Skeletal muscle satellite cell (primary cell): Measurements from ENCODE around the gene CRAT.

Experiments
- H3K27me3 ChIP-seq: 2 replicates; pipeline ENCODE4 v1.7.0; 2013; ENCODE audit warnings: low read length; ENCODE audit not compliant: control insufficient read depth, insufficient read depth
- H3K36me3 ChIP-seq: 2 replicates; pipeline ENCODE4 v1.7.0; 2013; ENCODE audit warnings: mild to moderate bottlenecking, control low read depth, low read length; ENCODE audit not compliant: insufficient read depth
- H3K4me1 ChIP-seq: 2 replicates; pipeline ENCODE4 v1.7.0; 2013; ENCODE audit warnings: low read length; ENCODE audit not compliant: control insufficient read depth, insufficient read depth
- H3K4me2 ChIP-seq: 2 replicates; pipeline ENCODE4 v1.7.0; 2013; ENCODE audit warnings: mild to moderate bottlenecking, low read length
- H3K4me3 ChIP-seq: 2 replicates; pipeline ENCODE4 v1.7.0; 2013; ENCODE audit warnings: low read length
- H3K9ac ChIP-seq: 2 replicates; pipeline ENCODE4 v1.7.0; 2013; ENCODE audit warnings: mild to moderate bottlenecking, low read depth, low read length, moderate library complexity
- H3K9me3 ChIP-seq: replicated peaks from 2 replicates; pipeline ENCODE4 v1.7.0; 2013; ENCODE audit warnings: mild to moderate bottlenecking, control low read depth, low read length

CRAT gene

DNA sequence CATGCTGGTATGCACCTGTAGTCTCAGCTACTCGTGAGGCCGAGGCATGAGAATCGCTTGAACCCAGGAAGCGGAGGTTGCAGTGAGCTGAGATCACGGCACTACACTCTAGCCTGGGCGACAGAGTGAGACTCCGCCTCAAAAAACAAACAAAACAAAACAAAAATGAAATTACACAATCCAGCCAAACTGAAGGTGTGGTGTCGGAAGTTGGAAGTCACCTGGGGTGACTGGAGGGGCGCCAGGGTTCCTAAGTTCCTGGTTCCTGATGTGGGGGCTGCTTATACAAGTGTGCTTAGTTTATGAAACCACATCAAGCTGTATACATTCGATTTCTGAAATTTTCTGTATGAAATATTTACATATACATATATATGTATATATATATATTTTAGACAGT, 33.4 kb downstream of the CRAT start:
- Histone ChIP-seq H3K9ac (no peak overlapping the region), H3K27me3 (no peaks in the 10 kb centered on the region), H3K4me1 (peaks cover 14% of the 10 kb centered on the region), H3K4me3 (no peak overlapping the region), H3K36me3 (no peaks in the 10 kb centered on the region), H3K4me2 (no peak overlapping the region), H3K9me3 (no peaks in the 10 kb centered on the region)

GRCh38 chr9:129076640-129077037, 34.0 kb downstream of the CRAT start:
- peaks cover 8% of the 10 kb centered on the region for H3K4me1 ChIP-seq
- H3K27me3 ChIP-seq: no peaks in the 10 kb centered on the region
- no peak overlapping the region for H3K4me2 ChIP-seq
- no peak overlapping the region for H3K9ac ChIP-seq
- no peaks in the 10 kb centered on the region for H3K9me3 ChIP-seq
- no peak overlapping the region for H3K4me3 ChIP-seq
- H3K36me3 ChIP-seq: no peaks in the 10 kb centered on the region

DNA sequence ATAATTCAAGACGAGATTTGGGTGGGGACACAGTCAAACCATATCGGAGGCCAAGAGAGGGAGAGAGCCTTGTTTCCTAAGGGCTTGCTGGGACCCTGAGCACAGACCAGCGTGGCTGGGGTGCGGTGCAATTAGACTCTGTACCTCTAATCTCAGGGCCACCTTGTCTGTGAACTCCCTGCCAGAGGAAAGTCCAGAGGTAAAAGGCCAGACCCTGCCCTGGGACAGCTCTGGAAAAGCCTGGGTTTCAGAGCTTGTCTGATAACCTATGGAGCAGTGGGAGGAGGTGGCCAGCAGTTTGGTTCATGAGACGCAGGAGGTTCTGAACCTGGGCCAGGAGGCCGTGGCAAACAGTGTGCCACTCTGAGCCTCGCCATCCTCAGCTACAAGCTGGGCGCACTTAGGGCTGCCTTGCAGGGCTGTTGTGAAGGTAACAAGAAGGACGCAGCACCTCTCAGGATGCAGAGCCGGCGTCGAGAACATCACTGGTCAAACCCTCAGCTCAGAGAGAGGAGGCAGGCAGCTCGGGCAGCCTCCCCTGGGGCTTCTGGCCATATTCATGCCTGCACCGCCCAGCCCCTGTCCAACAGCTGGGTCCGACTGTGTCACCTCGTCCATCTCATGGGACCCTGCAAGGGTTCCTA, 34.5 kb downstream of the CRAT start:
- no peaks in the 10 kb centered on the region for H3K9me3 ChIP-seq
- no peak overlapping the region for H3K9ac ChIP-seq
- H3K27me3 ChIP-seq: no peaks in the 10 kb centered on the region
- peaks cover 6% of the 10 kb centered on the region for H3K4me1 ChIP-seq
- H3K36me3 ChIP-seq: no peaks in the 10 kb centered on the region
- H3K4me2 ChIP-seq: no peak overlapping the region
- no peak overlapping the region for H3K4me3 ChIP-seq

DNA sequence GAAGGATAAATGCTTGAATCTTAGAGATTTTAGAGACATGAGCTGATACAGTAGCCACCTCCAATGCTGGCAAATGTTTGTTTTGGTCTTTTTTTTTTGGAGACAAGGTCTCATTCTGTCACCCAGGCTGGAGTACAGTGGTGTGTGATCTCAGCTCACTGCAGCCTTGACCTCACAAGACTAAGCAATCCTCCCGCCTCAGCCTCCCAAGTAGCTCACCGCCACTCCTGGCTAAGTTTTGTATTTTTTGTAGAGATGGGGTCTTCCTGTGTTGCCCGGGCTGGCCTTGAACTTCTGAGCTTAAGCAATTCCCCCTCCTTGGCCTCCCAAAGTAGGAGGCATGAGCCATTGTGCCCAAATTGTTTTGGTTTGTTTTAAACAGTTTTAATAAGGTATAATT, 36.5 kb downstream of the CRAT start:
- Histone ChIP-seq H3K4me1 (no peaks in the 10 kb centered on the region), H3K36me3 (no peaks in the 10 kb centered on the region), H3K27me3 (no peaks in the 10 kb centered on the region), H3K9ac (no peak overlapping the region), H3K4me2 (no peak overlapping the region), H3K4me3 (no peak overlapping the region), H3K9me3 (no peaks in the 10 kb centered on the region)

DNA sequence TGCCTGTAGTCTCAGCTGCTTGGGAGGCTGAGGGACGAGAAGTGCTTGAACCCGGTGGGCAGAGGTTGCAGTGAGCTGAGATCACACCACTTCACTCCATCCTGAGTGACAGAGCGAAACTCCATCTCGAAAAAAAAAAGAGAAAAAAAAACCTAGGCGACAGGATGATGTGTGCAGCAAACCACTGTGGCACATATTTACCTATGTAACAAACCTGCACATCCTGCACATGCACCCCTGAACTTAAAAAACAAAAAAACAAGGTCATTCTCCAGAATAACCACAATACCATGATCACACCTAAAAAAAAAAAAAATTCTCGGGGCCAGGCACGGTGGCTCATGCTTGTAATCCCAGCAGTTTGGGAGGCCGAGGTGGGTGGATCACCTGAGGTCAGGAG, 37.2 kb downstream of the CRAT start:
- H3K4me3 ChIP-seq: no peak overlapping the region

GRCh38 chr9:129072171-129072570, 38.4 kb downstream of the CRAT start:
- Histone ChIP-seq H3K36me3 (peaks cover 18% of the 10 kb centered on the region), H3K9me3 (no peaks in the 10 kb centered on the region), H3K27me3 (no peaks in the 10 kb centered on the region), H3K4me1 (no peaks in the 10 kb centered on the region), H3K4me3 (no peak overlapping the region), H3K9ac (no peak overlapping the region), H3K4me2 (no peak overlapping the region)

More for the DNA sequence above, 37.2 kb downstream of the CRAT start:
- Histone ChIP-seq H3K36me3 (peaks cover 6% of the 10 kb centered on the region), H3K4me1 (no peaks in the 10 kb centered on the region), H3K27me3 (no peaks in the 10 kb centered on the region), H3K9me3 (no peaks in the 10 kb centered on the region), H3K9ac (no peak overlapping the region), H3K4me2 (no peak overlapping the region)

- Histone ChIP-seq H3K4me1 (no peaks in the 10 kb centered on the region), H3K36me3 (peaks cover 20% of the 10 kb centered on the region), H3K4me2 (no peak overlapping the region), H3K9ac (no peak overlapping the region), H3K4me3 (no peak overlapping the region), H3K27me3 (no peaks in the 10 kb centered on the region), H3K9me3 (no peaks in the 10 kb centered on the region)
Observed at GRCh38 chr9:129071526-129072126, 39.0 kb downstream of the CRAT start.

GRCh38 chr9:129070696-129071525, 39.7 kb downstream of the CRAT start:
- H3K9me3 ChIP-seq: no peaks in the 10 kb centered on the region
- H3K4me3 ChIP-seq: no peak overlapping the region
- no peak overlapping the region for H3K9ac ChIP-seq
- H3K36me3 ChIP-seq: peaks cover 20% of the 10 kb centered on the region
- no peak overlapping the region for H3K4me2 ChIP-seq
- no peaks in the 10 kb centered on the region for H3K4me1 ChIP-seq
- H3K27me3 ChIP-seq: no peaks in the 10 kb centered on the region

DNA sequence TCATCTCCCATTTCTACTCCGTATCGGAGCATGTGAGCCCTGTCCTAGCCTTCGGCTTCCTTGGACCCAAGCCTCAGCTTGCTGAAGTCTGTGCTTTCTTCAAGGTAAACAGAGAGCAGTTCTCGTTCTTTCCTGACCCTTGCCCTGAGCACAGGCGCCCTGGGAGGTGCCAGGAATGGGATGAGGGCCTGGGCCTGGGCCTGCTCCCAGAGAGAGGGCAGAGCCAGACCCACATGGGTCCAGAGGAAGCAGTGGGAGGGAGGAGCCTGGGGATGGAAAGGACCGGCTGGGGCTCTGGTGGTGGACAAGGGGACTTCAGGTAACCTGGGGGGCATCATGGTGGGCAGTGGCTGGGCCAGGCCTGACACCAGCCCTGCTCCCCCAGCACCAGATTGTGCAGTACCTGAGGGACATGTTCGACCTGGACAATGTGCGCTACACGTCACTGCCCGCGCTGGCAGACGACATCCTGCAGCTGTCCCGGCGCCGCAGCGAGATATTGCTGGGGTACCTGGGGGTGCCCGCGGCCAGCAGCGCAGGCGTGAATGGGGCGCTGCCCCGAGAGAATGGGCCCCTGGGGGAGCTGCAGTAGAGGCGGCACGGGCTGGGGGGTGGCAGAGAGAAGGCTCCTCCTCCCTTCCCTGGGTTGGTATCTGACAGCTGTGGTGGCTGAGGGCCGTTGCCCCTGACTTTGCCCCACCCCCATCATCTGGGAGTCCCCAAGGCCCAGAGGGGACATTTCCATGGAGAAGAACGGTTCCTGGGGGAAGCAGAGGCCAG, 40.5 kb downstream of the CRAT start:
- Histone ChIP-seq H3K4me3 (no peak overlapping the region), H3K36me3 (peaks cover 28% of the 10 kb centered on the region), H3K4me1 (no peaks in the 10 kb centered on the region), H3K9me3 (no peaks in the 10 kb centered on the region), H3K4me2 (no peak overlapping the region), H3K9ac (no peak overlapping the region), H3K27me3 (no peaks in the 10 kb centered on the region)

- H3K4me2 ChIP-seq: no peak overlapping the region
- H3K4me3 ChIP-seq: no peak overlapping the region
- no peaks in the 10 kb centered on the region for H3K9me3 ChIP-seq
- no peak overlapping the region for H3K9ac ChIP-seq
- H3K4me1 ChIP-seq: no peaks in the 10 kb centered on the region
- no peaks in the 10 kb centered on the region for H3K27me3 ChIP-seq
- peaks cover 28% of the 10 kb centered on the region for H3K36me3 ChIP-seq
Observed at GRCh38 chr9:129068990-129069861, 41.4 kb downstream of the CRAT start.
